H1 (cell line): Measurements from ENCODE around the gene GPN2. TPM values are rescaled to one million over a fixed set of nuclear protein-coding genes. Genes with fewer than 3 reads are reported as not detected.

Experiments
- CTBP2 ChIP-seq: IDR thresholded peaks from 2 replicates; pipeline ENCODE4 v1.7.0; 2011; ENCODE audit warnings: borderline replicate concordance, mild to moderate bottlenecking, moderate library complexity, mixed read lengths, low read length; ENCODE audit not compliant: insufficient read depth, insufficient read length
- polyA plus RNA-seq, 7 experiments: library from polyadenylated mRNA; depleted of rRNA in 3 of 7; stranded (reverse) in 5 of 7; unstranded in 2 of 7; fragments of >200 nt in 5 of 7; fragments of 200-250 nt in 2 of 7; gene quantifications; 1 replicate in 5 of 7; 2 replicates in 1 of 7; 4 replicates in 1 of 7; pipeline versions ENCODE4 v1.2.1 to v1.2.3, GENCODE V29; 2011 to 2013; ENCODE audit warnings: missing spikeins in 2 of 7, mixed read lengths in 2 of 7
- total RNA-seq: library from RNA; stranded (reverse); fragmentation: NEBNext Ultra II Directional; extraction: Animal tissue kit (Norgen Biotek cat#: 25700); gene quantifications from 2 replicates; pipeline ENCODE4 v1.2.1, GENCODE V29; 2021
- TF ChIP-seq, protein P1 (sequence below): IDR thresholded peaks from 2 replicates; pipeline ENCODE4 v1.6.1; 2011; ENCODE audit warnings: low read length, improper control_type of control experiment

The GPN2 gene
- total and polyA plus RNA-seq, 2 of the 8 experiments (the other 6 are each of a cell fraction or from before 2014, with no cell fraction given) = 27.3 to 36.8 TPM

DNA sequence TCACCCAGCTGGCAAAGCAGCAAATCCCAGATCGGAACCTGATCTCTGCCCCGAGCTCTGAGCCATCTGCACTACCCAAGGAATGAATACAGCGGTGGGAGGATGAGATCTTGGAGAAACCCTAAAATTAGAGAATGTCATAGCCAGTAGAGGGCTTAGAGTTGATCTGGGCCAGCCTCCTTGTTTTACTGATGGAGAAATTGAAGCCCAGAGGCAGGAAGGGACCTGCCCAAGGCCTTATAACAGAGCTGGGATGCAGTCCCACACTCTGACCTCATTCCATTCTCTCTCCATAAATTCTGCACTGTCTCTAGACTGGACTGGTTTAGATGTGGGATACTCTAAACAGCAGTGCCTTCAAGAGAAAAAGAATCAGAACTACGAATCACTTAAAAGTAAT lies 31.9 kb downstream of the GPN2 start (continued):
- no peak for TF ChIP-seq CTBP2
- TF ChIP-seq, protein P1, sequence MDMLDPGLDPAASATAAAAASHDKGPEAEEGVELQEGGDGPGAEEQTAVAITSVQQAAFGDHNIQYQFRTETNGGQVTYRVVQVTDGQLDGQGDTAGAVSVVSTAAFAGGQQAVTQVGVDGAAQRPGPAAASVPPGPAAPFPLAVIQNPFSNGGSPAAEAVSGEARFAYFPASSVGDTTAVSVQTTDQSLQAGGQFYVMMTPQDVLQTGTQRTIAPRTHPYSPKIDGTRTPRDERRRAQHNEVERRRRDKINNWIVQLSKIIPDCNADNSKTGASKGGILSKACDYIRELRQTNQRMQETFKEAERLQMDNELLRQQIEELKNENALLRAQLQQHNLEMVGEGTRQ = no peak
